SK-N-SH (cell line): Measurements from ENCODE around the gene TRIP10. TPM values are rescaled to one million over a fixed set of nuclear protein-coding genes. Genes with fewer than 3 reads are reported as not detected.

ENCODE experiments used
- CTCF ChIA-PET: fragments of 300-600, 350-600 bp; formaldehyde crosslinking; extraction: SDS; loops from one replicate; lab custom pipeline; 2021; lab: Yijun Ruan, JAX
- POLR2A ChIA-PET: fragments of 350-600 bp; sonication (Branson Sonifier 250); formaldehyde crosslinking; extraction: SDS; loops from one replicate; lab custom pipeline; 2020; ENCODE audit warnings: antibody characterized with exemption, inconsistent platforms; lab: Yijun Ruan, JAX
- DNase-seq: peaks from one replicate; pipeline ENCODE4 v3.0.0; 2012
- H2AFZ ChIP-seq: fragments of 200-600 bp; sonication (generic); 2 replicates; pipeline ENCODE4 v1.8.1; 2016; ENCODE audit warnings: antibody characterized with exemption, mild to moderate bottlenecking, low read depth
- H3F3A ChIP-seq: fragments of 200-600 bp; sonication (generic); replicated peaks from 2 replicates; pipeline ENCODE3; 2016; ENCODE audit warnings: antibody characterized with exemption, mild to moderate bottlenecking; ENCODE audit not compliant: insufficient read depth
- H3K27ac ChIP-seq, 2 experiments: fragments of 200-500 bp in 1 of 2; fragments of 200-600 bp in 1 of 2; sonication (Bioruptor generic) in 1 of 2; sonication (generic), shearing (Covaris generic) in 1 of 2; 2 replicates each; pipeline versions ENCODE4 v1.5.1 to v1.6.1; 2014 to 2016; ENCODE audit warnings: low read depth in 2 of 2, inconsistent platforms in 1 of 2, low read length in 1 of 2, mild to moderate bottlenecking in 1 of 2, mixed read lengths in 1 of 2
- H3K27me3 ChIP-seq: fragments of 200-600 bp; sonication (generic), shearing (Covaris generic); 2 replicates; pipeline ENCODE4 v1.6.1; 2016; ENCODE audit warnings: mixed run types; ENCODE audit not compliant: insufficient read depth
- H3K36me3 ChIP-seq, 2 experiments: fragments of 200-500 bp in 1 of 2; fragments of 200-600 bp in 1 of 2; sonication (Bioruptor generic) in 1 of 2; sonication (generic) in 1 of 2; replicated peaks in 1 of 2; 2 replicates each; pipeline versions ENCODE3 to v1.5.1; 2014 to 2016; ENCODE audit warnings: low read length in 1 of 2, mild to moderate bottlenecking in 1 of 2; ENCODE audit not compliant: insufficient read depth in 2 of 2, control insufficient read depth in 1 of 2
- H3K4me1 ChIP-seq, 2 experiments: fragments of 200-500 bp in 1 of 2; fragments of 200-600 bp in 1 of 2; sonication (Bioruptor generic) in 1 of 2; sonication (generic), shearing (Covaris generic) in 1 of 2; 2 replicates each; pipeline versions ENCODE4 v1.5.1 to v1.6.1; 2014 to 2016; ENCODE audit warnings: low read depth in 1 of 2, low read length in 1 of 2, mixed run types in 1 of 2; ENCODE audit not compliant: insufficient read depth in 2 of 2, control insufficient read depth in 1 of 2
- H3K4me2 ChIP-seq: fragments of 200-600 bp; sonication (generic), shearing (Covaris generic); 2 replicates; pipeline ENCODE4 v1.6.1; 2017; ENCODE audit warnings: mixed run types
- H3K4me3 ChIP-seq, 2 experiments: fragments of 200-500 bp in 1 of 2; fragments of 200-600 bp in 1 of 2; sonication (Bioruptor generic) in 1 of 2; sonication (generic), shearing (Covaris generic) in 1 of 2; 2 replicates each; pipeline versions ENCODE4 v1.5.1 to v1.8.1; 2014 to 2016; ENCODE audit warnings: low read depth in 2 of 2, inconsistent platforms in 1 of 2, low read length in 1 of 2, mild to moderate bottlenecking in 1 of 2, mixed read lengths in 1 of 2, moderate library complexity in 1 of 2
- H3K79me2 ChIP-seq: fragments of 200-600 bp; sonication (generic); 2 replicates; pipeline ENCODE4 v1.8.1; 2017; ENCODE audit warnings: mild to moderate bottlenecking; ENCODE audit not compliant: insufficient read depth
- H3K9ac ChIP-seq: fragments of 200-600 bp; sonication (generic); 2 replicates; pipeline ENCODE4 v1.6.1; 2017; ENCODE audit warnings: mixed run types
- H3K9me2 ChIP-seq: fragments of 200-600 bp; sonication (generic); 2 replicates; pipeline ENCODE4 v1.6.1; 2017; ENCODE audit warnings: mixed run types
- H3K9me3 ChIP-seq: fragments of 200-600 bp; sonication (generic); 2 replicates; pipeline ENCODE4 v1.6.1; 2017; ENCODE audit warnings: mixed run types, mild to moderate bottlenecking, moderate library complexity
- H4K20me1 ChIP-seq: fragments of 200-600 bp; sonication (generic); 2 replicates; pipeline ENCODE4 v1.6.1; 2017; ENCODE audit warnings: mild to moderate bottlenecking, mixed run types; ENCODE audit not compliant: insufficient read depth
- CTCF ChIP-seq: fragments of 200-600 bp; sonication (generic); IDR thresholded peaks from 2 replicates; pipeline ENCODE4 v1.6.1; 2017; ENCODE audit warnings: antibody characterized with exemption, mild to moderate bottlenecking, moderate library complexity
- EP300 ChIP-seq, 2 experiments: IDR thresholded peaks; 2 replicates each; pipeline versions ENCODE4 v1.4.0 to v1.6.1; 2012; ENCODE audit warnings: borderline replicate concordance in 1 of 2, low read depth in 1 of 2, low read length in 1 of 2
- FOSL2 ChIP-seq: IDR thresholded peaks from 2 replicates; pipeline ENCODE4 v1.4.0; 2012; ENCODE audit warnings: low read depth, mild to moderate bottlenecking, moderate library complexity, borderline replicate concordance
- FOXJ3 ChIP-seq: sonication (generic); formaldehyde crosslinking; IDR thresholded peaks from 2 replicates; pipeline ENCODE4 v1.5.1; 2020; ENCODE audit warnings: mild to moderate bottlenecking, missing genetic modification reagents
- GABPA ChIP-seq: IDR thresholded peaks from 2 replicates; pipeline ENCODE4 v1.4.0; 2012; ENCODE audit warnings: low read depth, mild to moderate bottlenecking
- JUND ChIP-seq: IDR thresholded peaks from 2 replicates; pipeline ENCODE4 v1.4.0; 2012
- NFIC ChIP-seq: IDR thresholded peaks from 2 replicates; pipeline ENCODE4 v1.4.0; 2012; ENCODE audit warnings: borderline replicate concordance
- RAD21 ChIP-seq: IDR thresholded peaks from 2 replicates; pipeline ENCODE4 v1.6.1; 2012; ENCODE audit warnings: mild to moderate bottlenecking, low read length
- RCOR1 ChIP-seq: fragments of 150-350 bp; IDR thresholded peaks from 2 replicates; pipeline ENCODE4 v1.6.1; 2017; ENCODE audit warnings: antibody characterized with exemption, low read length
- RFX5 ChIP-seq: IDR thresholded peaks from 2 replicates; pipeline ENCODE4 v1.6.1; 2012; ENCODE audit warnings: mild to moderate bottlenecking, improper control_type of control experiment, low read length
- SIN3A ChIP-seq: IDR thresholded peaks from 2 replicates; pipeline ENCODE4 v1.6.1; 2012; ENCODE audit warnings: low read depth, mild to moderate bottlenecking, low read length, moderate library complexity, borderline replicate concordance
- SMC3 ChIP-seq: IDR thresholded peaks from 2 replicates; pipeline ENCODE4 v1.6.1; 2012; ENCODE audit warnings: low read depth, low read length, improper control_type of control experiment
- TAF1 ChIP-seq: IDR thresholded peaks from 2 replicates; pipeline ENCODE4 v1.6.1; 2012; ENCODE audit warnings: low read depth, mild to moderate bottlenecking, low read length, moderate library complexity, borderline replicate concordance
- TCF12 ChIP-seq: IDR thresholded peaks from 2 replicates; pipeline ENCODE4 v1.4.0; 2012
- ZBTB33 ChIP-seq: IDR thresholded peaks from 2 replicates; pipeline ENCODE4 v1.4.0; 2012; ENCODE audit warnings: low read depth, borderline replicate concordance
- WGBS: methylation state at CpG from one replicate; pipeline ENCODE4 v1.1.6; 2017; ENCODE audit warnings: low lambda C conversion rate; 5-methylcytosine and 5-hydroxymethylcytosine counted together
- polyA plus RNA-seq, 3 experiments: library from polyadenylated mRNA; depleted of rRNA; stranded (reverse); fragments of >200 nt; gene quantifications; 2 replicates each; pipeline ENCODE4 v1.2.3, GENCODE V29; 2012
- TF ChIP-seq, protein P1 (sequence below): IDR thresholded peaks from 2 replicates; pipeline ENCODE4 v1.4.0; 2012; ENCODE audit warnings: low read depth, borderline replicate concordance
- TF ChIP-seq, protein P2 (sequence below): IDR thresholded peaks from 2 replicates; pipeline ENCODE4 v1.4.0; 2012; ENCODE audit warnings: low read depth
- TF ChIP-seq, protein P3 (sequence below): fragments of 150-350 bp; IDR thresholded peaks from 2 replicates; pipeline ENCODE4 v1.6.1; 2016; ENCODE audit warnings: mild to moderate bottlenecking, low read depth, low read length

Gene TRIP10
- polyA plus RNA-seq, 1 of the 3 experiments (the other 2 are of a cell fraction): 42.9 TPM

- Histone ChIP-seq H3K79me2 (no peaks in the 10 kb centered on the region), H3K4me3 (no peak overlapping the region), H3K9me2 (no peaks in the 10 kb centered on the region), H3K4me2 (no peak overlapping the region), H3K9me3 (no peaks in the 10 kb centered on the region), H3K36me3 (no peaks in the 10 kb centered on the region), H4K20me1 (no peaks in the 10 kb centered on the region), H3K27me3 (peaks cover 17% of the 10 kb centered on the region; the same call in 1 of the 2 replicates), H3F3A (no peaks in the 10 kb centered on the region), H3K9ac (no peak overlapping the region), H3K4me1 (no peaks in the 10 kb centered on the region), H2AFZ (no peak overlapping the region), H3K27ac (no peak overlapping the region)
- no peak for DNase-seq
- TF ChIP-seq TCF12 (no peak), EP300 (IDR thresholded peaks at IDR 0.05; ENCODE audit: borderline replicate concordance in 1 of 2, low read depth in 1 of 2, low read length in 1 of 2) (no peak), RFX5 (no peak), FOXJ3 (CRISPR knock-in tag) (no peak), NFIC (no peak), SIN3A (no peak), RAD21 (no peak), RCOR1 (no peak), CTCF (no peak), ZBTB33 (no peak), SMC3 (no peak), JUND (no peak), GABPA (no peak), TAF1 (no peak), FOSL2 (no peak)
- TF ChIP-seq, protein P1, sequence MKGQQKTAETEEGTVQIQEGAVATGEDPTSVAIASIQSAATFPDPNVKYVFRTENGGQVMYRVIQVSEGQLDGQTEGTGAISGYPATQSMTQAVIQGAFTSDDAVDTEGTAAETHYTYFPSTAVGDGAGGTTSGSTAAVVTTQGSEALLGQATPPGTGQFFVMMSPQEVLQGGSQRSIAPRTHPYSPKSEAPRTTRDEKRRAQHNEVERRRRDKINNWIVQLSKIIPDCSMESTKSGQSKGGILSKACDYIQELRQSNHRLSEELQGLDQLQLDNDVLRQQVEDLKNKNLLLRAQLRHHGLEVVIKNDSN: no peak
- TF ChIP-seq, protein P2, sequence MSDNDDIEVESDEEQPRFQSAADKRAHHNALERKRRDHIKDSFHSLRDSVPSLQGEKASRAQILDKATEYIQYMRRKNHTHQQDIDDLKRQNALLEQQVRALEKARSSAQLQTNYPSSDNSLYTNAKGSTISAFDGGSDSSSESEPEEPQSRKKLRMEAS: no peak
- TF ChIP-seq, protein P3, sequence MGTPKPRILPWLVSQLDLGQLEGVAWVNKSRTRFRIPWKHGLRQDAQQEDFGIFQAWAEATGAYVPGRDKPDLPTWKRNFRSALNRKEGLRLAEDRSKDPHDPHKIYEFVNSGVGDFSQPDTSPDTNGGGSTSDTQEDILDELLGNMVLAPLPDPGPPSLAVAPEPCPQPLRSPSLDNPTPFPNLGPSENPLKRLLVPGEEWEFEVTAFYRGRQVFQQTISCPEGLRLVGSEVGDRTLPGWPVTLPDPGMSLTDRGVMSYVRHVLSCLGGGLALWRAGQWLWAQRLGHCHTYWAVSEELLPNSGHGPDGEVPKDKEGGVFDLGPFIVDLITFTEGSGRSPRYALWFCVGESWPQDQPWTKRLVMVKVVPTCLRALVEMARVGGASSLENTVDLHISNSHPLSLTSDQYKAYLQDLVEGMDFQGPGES: no peak
- ChIA-PET POLR2A (no interaction called here), CTCF (interaction anchor here (0.5 kb wide), 1 partner anchor 54 kb away, joined by 3 read pairs; no protein-coding TSS in a partner anchor)
- WGBS: 32% methylated on average over 13 of the region's 13 CpGs
These were observed 55.4 kb downstream of the TRIP10 start for GRCh38 chr19:6794686-6795431.
